Neural cell (in vitro differentiated cells): ENCODE measurements around the gene CARS1.

ENCODE experiments used
- CTCF ChIP-seq: fragments of 450-650 bp; IDR thresholded peaks from 2 replicates; pipeline ENCODE4 v1.5.1; 2014; ENCODE audit warnings: antibody characterized with exemption, mild to moderate bottlenecking, moderate library complexity; ENCODE audit not compliant: poor library complexity, severe bottlenecking
- EP300 ChIP-seq: fragments of 450-650 bp; conservative IDR thresholded peaks from 2 replicates; pipeline ENCODE4 v1.6.1; 2014; ENCODE audit warnings: antibody characterized with exemption, mild to moderate bottlenecking, moderate library complexity; ENCODE audit not compliant: poor library complexity, severe bottlenecking
- EZH2 ChIP-seq: fragments of 200-600, 300-800 bp; shearing (Covaris generic), sonication (generic); IDR thresholded peaks from 2 replicates; pipeline ENCODE4 v1.6.1; 2014; ENCODE audit warnings: antibody characterized with exemption, low read length, borderline replicate concordance, mild to moderate bottlenecking; ENCODE audit not compliant: insufficient read depth, poor library complexity, severe bottlenecking
- MXI1 ChIP-seq: fragments of 450-650 bp; conservative IDR thresholded peaks from 2 replicates; pipeline ENCODE4 v1.6.1; 2014; ENCODE audit warnings: antibody characterized with exemption, mild to moderate bottlenecking; ENCODE audit not compliant: poor library complexity, severe bottlenecking
- POLR2AphosphoS5 ChIP-seq: IDR thresholded peaks from 2 replicates; pipeline ENCODE4 v1.6.1; 2012
- RAD21 ChIP-seq: fragments of 450-650 bp; conservative IDR thresholded peaks from 2 replicates; pipeline ENCODE4 v1.6.1; 2014; ENCODE audit warnings: antibody characterized with exemption, mild to moderate bottlenecking, moderate library complexity

- TF ChIP-seq CTCF (no peak), POLR2AphosphoS5 (no peak), EP300 (no peak), EZH2 (no peak), MXI1 (no peak), RAD21 (no peak)
Measured at GRCh38 chr11:3055891-3056290, 1.3 kb downstream of the CARS1 start.
